ENCODE results near the gene TNKS1BP1.

Gene TNKS1BP1

GRCh38 chr11:57331720-57332119, 7.0 kb upstream of the TNKS1BP1 start:
- no peaks in the 10 kb centered on the region for H3K4me1 ChIP-seq (ENCODE audit: insufficient read depth, insufficient read length)
- no peaks in the 10 kb centered on the region for H3K27me3 ChIP-seq (ENCODE audit: insufficient read depth, insufficient read length)
- H3K9ac ChIP-seq (ENCODE audit: insufficient read length, low read depth): no peak overlapping the region
- H3K9me3 ChIP-seq (ENCODE audit: insufficient read depth, low read length): no peaks in the 10 kb centered on the region
- no peak overlapping the region for H3K4me3 ChIP-seq (ENCODE audit: insufficient read length, low read depth)
- TF ChIP-seq SUZ12 (IDR thresholded peaks at IDR 0.05; ENCODE audit: extremely low read depth, insufficient read depth, insufficient read length) (no peak), ZNF274 (IDR thresholded peaks at IDR 0.05; ENCODE audit: low read depth, low read length) (no peak), YY1 (IDR thresholded peaks at IDR 0.05; ENCODE audit: insufficient read depth, insufficient read length) (no peak)
- H3K36me3 ChIP-seq (ENCODE audit: insufficient read depth, insufficient read length, low read length): peaks cover 84% of the 10 kb centered on the region
- no peak for DNase-seq (ENCODE audit: low read depth, low spot score)

DNA sequence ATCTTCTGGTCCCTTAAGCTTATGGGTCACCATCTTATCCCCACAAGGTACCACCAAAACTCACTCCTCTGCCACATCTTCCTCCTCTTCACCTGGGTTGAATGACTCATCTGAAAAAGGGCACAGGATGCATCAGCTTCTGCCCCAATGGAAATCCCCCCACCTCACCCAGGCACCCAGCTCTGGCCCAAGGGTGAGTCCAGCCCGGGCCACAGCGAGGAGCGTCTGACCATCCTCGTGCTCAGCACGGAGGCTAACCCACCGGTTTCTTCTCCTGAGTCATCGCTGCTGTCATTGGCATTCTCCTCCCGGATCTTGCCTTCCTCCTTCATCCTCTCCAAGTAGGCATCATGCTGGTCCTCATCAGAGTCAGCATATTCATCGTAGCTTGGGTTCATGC, 5.3 kb upstream of the TNKS1BP1 start:
- Histone ChIP-seq H3K27me3 (ENCODE audit: insufficient read depth, insufficient read length) (no peaks in the 10 kb centered on the region), H3K4me3 (ENCODE audit: insufficient read length, low read depth) (no peak overlapping the region), H3K36me3 (ENCODE audit: insufficient read depth, insufficient read length, low read length) (peaks cover 95% of the 10 kb centered on the region), H3K4me1 (ENCODE audit: insufficient read depth, insufficient read length) (peaks cover 9% of the 10 kb centered on the region), H3K9ac (ENCODE audit: insufficient read length, low read depth) (no peak overlapping the region), H3K9me3 (ENCODE audit: insufficient read depth, low read length) (no peaks in the 10 kb centered on the region)
- DNase-seq (ENCODE audit: low read depth, low spot score): no peak
- no peak for TF ChIP-seq SUZ12 (IDR thresholded peaks at IDR 0.05; ENCODE audit: extremely low read depth, insufficient read depth, insufficient read length)
- no peak for TF ChIP-seq YY1 (IDR thresholded peaks at IDR 0.05; ENCODE audit: insufficient read depth, insufficient read length)
- TF ChIP-seq ZNF274 (IDR thresholded peaks at IDR 0.05; ENCODE audit: low read depth, low read length): no peak

DNA sequence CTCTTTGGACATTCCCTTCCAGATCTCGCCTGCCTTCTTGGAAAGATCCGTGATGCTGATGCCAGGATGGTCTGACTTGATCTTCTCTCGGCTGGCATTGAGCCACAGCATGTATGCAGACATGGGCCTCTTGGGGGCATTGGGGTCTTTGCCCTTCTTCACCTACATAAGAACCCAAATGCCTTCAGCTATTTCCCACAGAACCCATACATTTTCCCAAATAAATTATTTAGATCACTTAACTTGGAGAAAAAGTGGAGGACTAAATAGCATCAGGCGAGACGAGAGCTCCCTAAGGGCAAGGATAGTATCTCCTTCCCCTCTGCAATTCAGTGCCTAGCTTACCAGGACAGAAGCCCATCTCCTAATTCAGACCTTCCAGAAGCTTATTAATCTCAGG, 3.0 kb upstream of the TNKS1BP1 start:
- Histone ChIP-seq H3K9me3 (ENCODE audit: insufficient read depth, low read length) (no peaks in the 10 kb centered on the region), H3K27me3 (ENCODE audit: insufficient read depth, insufficient read length) (no peaks in the 10 kb centered on the region), H3K4me3 (ENCODE audit: insufficient read length, low read depth) (no peak overlapping the region), H3K36me3 (ENCODE audit: insufficient read depth, insufficient read length, low read length) (peaks cover 72% of the 10 kb centered on the region), H3K9ac (ENCODE audit: insufficient read length, low read depth) (no peak overlapping the region), H3K4me1 (ENCODE audit: insufficient read depth, insufficient read length) (peaks cover 9% of the 10 kb centered on the region)
- no peak for DNase-seq (ENCODE audit: low read depth, low spot score)
- TF ChIP-seq YY1 (IDR thresholded peaks at IDR 0.05; ENCODE audit: insufficient read depth, insufficient read length) (no peak), ZNF274 (IDR thresholded peaks at IDR 0.05; ENCODE audit: low read depth, low read length) (no peak), SUZ12 (IDR thresholded peaks at IDR 0.05; ENCODE audit: extremely low read depth, insufficient read depth, insufficient read length) (no peak)

DNA sequence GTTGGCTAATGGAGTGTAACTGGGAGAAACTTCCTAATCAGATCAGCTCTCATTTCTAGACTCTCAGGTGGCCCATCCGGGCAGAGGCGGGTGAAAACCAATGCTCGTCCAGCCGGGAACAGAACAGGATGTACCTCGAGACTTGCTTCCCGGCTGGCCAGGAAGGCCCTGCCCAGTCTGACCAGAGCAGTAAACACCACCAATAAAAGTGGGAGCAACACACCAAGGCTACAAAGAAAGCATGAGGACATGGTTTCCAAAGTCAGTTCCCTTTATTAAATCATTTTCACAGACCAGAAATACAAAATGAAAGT, 940 bp upstream of the TNKS1BP1 start:
- Histone ChIP-seq H3K4me3 (ENCODE audit: insufficient read length, low read depth) (peak overlapping the region; percentile 42), H3K9ac (ENCODE audit: insufficient read length, low read depth) (peak overlapping the region; percentile 87), H3K27me3 (ENCODE audit: insufficient read depth, insufficient read length) (no peaks in the 10 kb centered on the region), H3K4me1 (ENCODE audit: insufficient read depth, insufficient read length) (peaks cover 14% of the 10 kb centered on the region), H3K36me3 (ENCODE audit: insufficient read depth, insufficient read length, low read length) (peaks cover 63% of the 10 kb centered on the region), H3K9me3 (ENCODE audit: insufficient read depth, low read length) (no peaks in the 10 kb centered on the region)
- no peak for TF ChIP-seq SUZ12 (IDR thresholded peaks at IDR 0.05; ENCODE audit: extremely low read depth, insufficient read depth, insufficient read length)
- TF ChIP-seq YY1 (IDR thresholded peaks at IDR 0.05; ENCODE audit: insufficient read depth, insufficient read length): no peak
- no peak for TF ChIP-seq ZNF274 (IDR thresholded peaks at IDR 0.05; ENCODE audit: low read depth, low read length)
- DNase-seq (ENCODE audit: low read depth, low spot score): no peak

- H3K27me3 ChIP-seq (ENCODE audit: insufficient read depth, insufficient read length): no peaks in the 10 kb centered on the region
- H3K36me3 ChIP-seq (ENCODE audit: insufficient read depth, insufficient read length, low read length): peaks cover 61% of the 10 kb centered on the region
- peak overlapping the region; percentile 84 for H3K4me3 ChIP-seq (ENCODE audit: insufficient read length, low read depth)
- H3K4me1 ChIP-seq (ENCODE audit: insufficient read depth, insufficient read length): peaks cover 17% of the 10 kb centered on the region
- no peak for DNase-seq (ENCODE audit: low read depth, low spot score)
- TF ChIP-seq SUZ12 (IDR thresholded peaks at IDR 0.05; ENCODE audit: extremely low read depth, insufficient read depth, insufficient read length) (no peak), ZNF274 (IDR thresholded peaks at IDR 0.05; ENCODE audit: low read depth, low read length) (no peak), YY1 (IDR thresholded peaks at IDR 0.05; ENCODE audit: insufficient read depth, insufficient read length) (no peak)
- H3K9me3 ChIP-seq (ENCODE audit: insufficient read depth, low read length): no peaks in the 10 kb centered on the region
- peak overlapping the region; percentile 92 for H3K9ac ChIP-seq (ENCODE audit: insufficient read length, low read depth)
These were observed 432 bp downstream of the TNKS1BP1 start for GRCh38 chr11:57324154-57324885.

GRCh38 chr11:57323855-57324153, 948 bp downstream of the TNKS1BP1 start:
- Histone ChIP-seq H3K4me3 (ENCODE audit: insufficient read length, low read depth) (peak overlapping the region; percentile 84), H3K9ac (ENCODE audit: insufficient read length, low read depth) (peak overlapping the region; percentile 92), H3K4me1 (ENCODE audit: insufficient read depth, insufficient read length) (peaks cover 17% of the 10 kb centered on the region), H3K9me3 (ENCODE audit: insufficient read depth, low read length) (no peaks in the 10 kb centered on the region), H3K27me3 (ENCODE audit: insufficient read depth, insufficient read length) (no peaks in the 10 kb centered on the region), H3K36me3 (ENCODE audit: insufficient read depth, insufficient read length, low read length) (peaks cover 60% of the 10 kb centered on the region)
- no peak for DNase-seq (ENCODE audit: low read depth, low spot score)
- TF ChIP-seq YY1 (IDR thresholded peaks at IDR 0.05; ENCODE audit: insufficient read depth, insufficient read length) (no peak), ZNF274 (IDR thresholded peaks at IDR 0.05; ENCODE audit: low read depth, low read length) (no peak), SUZ12 (IDR thresholded peaks at IDR 0.05; ENCODE audit: extremely low read depth, insufficient read depth, insufficient read length) (no peak)

DNA sequence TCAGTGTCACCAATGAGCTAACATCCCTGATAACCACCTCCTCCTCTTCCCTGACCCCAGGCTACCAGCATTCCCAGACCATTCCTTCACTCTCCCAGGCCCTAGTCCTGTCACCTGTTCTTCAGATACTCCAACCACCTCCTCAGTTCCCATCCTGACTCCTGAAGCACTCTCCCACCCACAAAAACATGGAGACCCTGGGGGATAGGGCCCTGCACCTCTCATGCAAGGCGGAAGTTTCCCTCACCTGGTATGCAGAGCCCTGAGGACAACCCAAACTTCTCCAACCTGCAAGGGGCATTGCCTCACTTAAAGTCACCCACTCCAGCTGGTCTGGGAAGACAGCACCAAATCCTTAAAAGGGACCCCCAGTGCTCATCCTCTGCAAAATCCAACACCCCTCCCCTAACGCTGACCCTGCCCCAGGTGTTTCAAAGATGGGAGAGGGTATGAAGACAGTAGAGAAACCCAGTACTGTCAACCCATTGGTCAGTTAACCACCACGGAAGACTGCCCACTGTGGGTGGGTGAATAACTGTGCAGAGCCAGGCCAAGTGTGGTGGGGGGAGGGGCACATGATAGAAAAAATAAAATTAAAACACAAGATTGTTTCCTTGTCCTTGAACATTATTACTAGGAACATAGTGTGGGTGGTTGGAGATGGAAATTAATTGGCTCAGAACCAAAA, 1.4 kb downstream of the TNKS1BP1 start:
- H3K4me3 ChIP-seq (ENCODE audit: insufficient read length, low read depth): peak overlapping the region; percentile 84
- peaks cover 59% of the 10 kb centered on the region for H3K36me3 ChIP-seq (ENCODE audit: insufficient read depth, insufficient read length, low read length)
- no peaks in the 10 kb centered on the region for H3K9me3 ChIP-seq (ENCODE audit: insufficient read depth, low read length)
- peak overlapping the region; percentile 92 for H3K9ac ChIP-seq (ENCODE audit: insufficient read length, low read depth)
- peaks cover 19% of the 10 kb centered on the region for H3K4me1 ChIP-seq (ENCODE audit: insufficient read depth, insufficient read length)
- no peaks in the 10 kb centered on the region for H3K27me3 ChIP-seq (ENCODE audit: insufficient read depth, insufficient read length)
- DNase-seq (ENCODE audit: low read depth, low spot score): no peak
- TF ChIP-seq YY1 (IDR thresholded peaks at IDR 0.05; ENCODE audit: insufficient read depth, insufficient read length) (no peak), SUZ12 (IDR thresholded peaks at IDR 0.05; ENCODE audit: extremely low read depth, insufficient read depth, insufficient read length) (no peak), ZNF274 (IDR thresholded peaks at IDR 0.05; ENCODE audit: low read depth, low read length) (no peak)

Data from NT2/D1 (cell line).